DOHH2 (cell line): ENCODE measurements around the gene ASB1.

ENCODE experiments used
- EZH2phosphoT487 ChIP-seq: fragments of 200-600 bp; sonication (generic); IDR thresholded peaks from 2 replicates; pipeline ENCODE4 v1.6.1; 2017; ENCODE audit warnings: borderline replicate concordance, mild to moderate bottlenecking, antibody characterized with exemption, low read length, moderate library complexity, mixed read lengths
- TF ChIP-seq, protein P1 (sequence below): fragments of 200-600 bp; sonication (generic); IDR thresholded peaks from one replicate; pipeline ENCODE4 v1.5.1; 2014; ENCODE audit warnings: antibody characterized with exemption, mild to moderate bottlenecking, low read depth, low read length; ENCODE audit not compliant: poor library complexity, severe bottlenecking

GRCh38 chr2:238446371-238446770 lies 19.6 kb downstream of the ASB1 start:
- TF ChIP-seq, protein P1, sequence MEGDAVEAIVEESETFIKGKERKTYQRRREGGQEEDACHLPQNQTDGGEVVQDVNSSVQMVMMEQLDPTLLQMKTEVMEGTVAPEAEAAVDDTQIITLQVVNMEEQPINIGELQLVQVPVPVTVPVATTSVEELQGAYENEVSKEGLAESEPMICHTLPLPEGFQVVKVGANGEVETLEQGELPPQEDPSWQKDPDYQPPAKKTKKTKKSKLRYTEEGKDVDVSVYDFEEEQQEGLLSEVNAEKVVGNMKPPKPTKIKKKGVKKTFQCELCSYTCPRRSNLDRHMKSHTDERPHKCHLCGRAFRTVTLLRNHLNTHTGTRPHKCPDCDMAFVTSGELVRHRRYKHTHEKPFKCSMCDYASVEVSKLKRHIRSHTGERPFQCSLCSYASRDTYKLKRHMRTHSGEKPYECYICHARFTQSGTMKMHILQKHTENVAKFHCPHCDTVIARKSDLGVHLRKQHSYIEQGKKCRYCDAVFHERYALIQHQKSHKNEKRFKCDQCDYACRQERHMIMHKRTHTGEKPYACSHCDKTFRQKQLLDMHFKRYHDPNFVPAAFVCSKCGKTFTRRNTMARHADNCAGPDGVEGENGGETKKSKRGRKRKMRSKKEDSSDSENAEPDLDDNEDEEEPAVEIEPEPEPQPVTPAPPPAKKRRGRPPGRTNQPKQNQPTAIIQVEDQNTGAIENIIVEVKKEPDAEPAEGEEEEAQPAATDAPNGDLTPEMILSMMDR, result no peak
- TF ChIP-seq EZH2phosphoT487, result no peak
